ENCODE results near the gene SCRN1.

- TF ChIP-seq CTCF (conservative IDR thresholded peaks at IDR 0.05 in 1 of 2, IDR thresholded peaks at IDR 0.05 in 1 of 2; ENCODE audit: extremely low read depth in 1 of 2, insufficient read depth in 1 of 2, low read depth in 1 of 2, low read length in 2 of 2) (no peak), EZH2 (IDR thresholded peaks at IDR 0.05; ENCODE audit: borderline replicate concordance, low read length) (no peak)
These were observed 2.5 kb downstream of the SCRN1 start for GRCh38 chr7:29987083-29987482.

Data from mammary epithelial cell (primary cell).